Measurements from ENCODE around the gene CACNA2D3. TPM values are rescaled to one million over a fixed set of nuclear protein-coding genes. Genes with fewer than 3 reads are reported as not detected.

The CACNA2D3 gene
- polyA plus RNA-seq, 1 donor = 1.9 TPM

- no peak for DNase-seq (ENCODE audit: low read depth)
Measured at GRCh38 chr3:54846119-54846518, 723.8 kb downstream of the CACNA2D3 start.

DNA sequence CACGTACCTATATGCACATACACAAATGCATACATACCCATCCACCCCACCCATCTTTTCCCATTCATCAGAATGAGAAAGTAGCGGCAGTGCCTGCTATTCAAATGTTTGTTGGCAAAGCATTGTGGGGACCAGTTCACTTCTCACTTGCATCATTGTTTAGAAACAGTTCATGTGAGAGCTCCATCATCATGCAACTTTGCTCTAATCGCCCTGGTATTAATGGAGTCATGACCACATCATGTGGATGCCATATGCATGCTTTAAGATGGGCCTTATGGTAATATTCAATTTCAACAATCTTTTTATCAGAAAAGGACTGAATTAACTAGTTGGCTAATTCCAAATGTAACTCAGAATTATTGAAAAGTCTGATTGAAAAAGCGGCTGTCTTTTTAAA is 725.0 kb downstream of the CACNA2D3 start:
- no peak for DNase-seq (ENCODE audit: low read depth)

GRCh38 chr3:54849360-54849759 is 727.0 kb downstream of the CACNA2D3 start:
- DNase-seq (ENCODE audit: low read depth) = no peak

GRCh38 chr3:54850484-54851018 is 728.2 kb downstream of the CACNA2D3 start:
- no peak for DNase-seq (ENCODE audit: low read depth)

DNA sequence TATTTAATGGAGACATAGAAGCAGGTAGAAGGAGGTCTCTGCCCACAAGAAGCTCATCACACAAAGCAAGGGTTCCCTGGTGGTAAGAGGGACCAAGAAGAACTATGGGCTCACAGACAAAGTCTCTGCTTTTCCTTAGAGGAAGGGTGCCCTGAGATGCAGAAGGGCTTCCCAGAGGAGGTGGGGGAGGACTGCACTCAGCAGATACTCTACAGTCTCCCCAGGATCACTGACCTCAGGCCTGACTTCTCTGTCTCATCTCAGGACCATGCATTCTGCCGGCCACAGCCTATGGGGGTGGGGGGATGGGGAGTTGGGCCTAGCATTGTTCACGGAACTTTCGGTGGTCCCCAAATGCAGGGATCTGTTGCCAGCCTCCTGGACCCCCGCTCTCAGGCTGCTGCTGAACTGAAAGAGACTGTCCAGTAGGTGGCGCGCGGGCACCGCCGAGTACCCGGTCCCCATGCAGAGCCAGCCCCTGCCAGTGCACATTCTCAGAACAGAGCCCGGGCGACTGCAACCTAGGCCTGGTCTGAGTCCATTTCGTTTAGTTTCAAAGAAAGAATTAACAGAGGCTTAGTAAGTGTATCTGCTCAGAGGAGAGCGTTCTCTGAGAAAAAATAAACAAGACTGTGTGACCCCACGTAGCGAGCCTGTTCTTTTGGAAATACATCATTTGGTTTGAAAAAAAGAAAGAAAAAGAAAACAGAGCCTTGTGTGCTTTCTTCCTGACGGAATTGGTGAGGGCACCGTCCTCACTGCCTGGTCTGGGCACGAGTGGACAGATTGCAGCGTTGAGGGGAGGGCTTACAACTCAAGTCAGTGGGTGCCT is 731.4 kb downstream of the CACNA2D3 start:
- DNase-seq (ENCODE audit: low read depth) = no peak

DNA sequence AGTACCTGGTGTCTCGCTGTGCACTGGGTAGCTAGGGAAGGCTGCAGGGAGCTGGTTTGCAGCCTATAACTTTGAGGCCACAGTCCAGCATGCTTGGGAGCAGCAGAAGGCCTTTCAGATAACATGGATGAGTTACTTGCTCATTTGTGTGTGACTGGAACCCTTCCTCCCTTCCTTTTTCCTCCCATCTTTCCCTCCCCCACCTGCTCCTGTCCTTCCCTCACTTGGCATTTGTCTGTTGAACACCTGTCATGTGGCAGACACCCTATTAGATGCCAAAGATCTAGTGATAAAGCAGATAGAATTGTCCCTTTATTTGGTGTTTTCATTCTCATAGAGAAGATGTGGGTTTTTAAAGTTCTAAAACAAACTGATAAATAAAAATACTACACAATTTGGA is 733.9 kb downstream of the CACNA2D3 start:
- DNase-seq (ENCODE audit: low read depth) = no peak

DNA sequence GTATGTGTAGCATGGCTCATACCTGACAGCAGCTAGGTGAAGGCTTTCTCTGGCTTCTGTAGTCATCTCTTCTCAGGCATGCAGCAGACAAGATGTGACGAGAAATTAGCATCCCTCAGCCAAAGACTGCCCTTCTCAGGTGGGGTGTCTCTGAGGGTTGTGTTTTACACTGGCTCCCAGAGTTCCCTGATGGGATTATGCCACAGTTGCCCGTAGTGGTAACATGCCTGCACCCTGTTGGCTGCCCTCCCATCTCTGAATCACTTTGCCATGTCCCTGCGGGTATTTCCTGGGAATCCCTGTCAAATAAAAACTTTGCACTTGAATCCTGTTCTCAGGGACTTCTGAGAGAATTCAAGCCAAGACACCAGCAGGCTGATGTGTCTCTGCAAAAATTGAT is 735.0 kb downstream of the CACNA2D3 start:
- no peak for DNase-seq (ENCODE audit: low read depth)

GRCh38 chr3:54858093-54858785 is 735.9 kb downstream of the CACNA2D3 start:
- no peak for DNase-seq (ENCODE audit: low read depth)

GRCh38 chr3:54859184-54859583 is 736.8 kb downstream of the CACNA2D3 start:
- no peak for DNase-seq (ENCODE audit: low read depth)

GRCh38 chr3:54861248-54862067 is 739.1 kb downstream of the CACNA2D3 start:
- no peak for DNase-seq (ENCODE audit: low read depth)

GRCh38 chr3:54862526-54862925 is 740.2 kb downstream of the CACNA2D3 start:
- DNase-seq (ENCODE audit: low read depth) = no peak

- no peak for DNase-seq (ENCODE audit: low read depth)
Measured at GRCh38 chr3:54863366-54863765, 741.0 kb downstream of the CACNA2D3 start.

DNA sequence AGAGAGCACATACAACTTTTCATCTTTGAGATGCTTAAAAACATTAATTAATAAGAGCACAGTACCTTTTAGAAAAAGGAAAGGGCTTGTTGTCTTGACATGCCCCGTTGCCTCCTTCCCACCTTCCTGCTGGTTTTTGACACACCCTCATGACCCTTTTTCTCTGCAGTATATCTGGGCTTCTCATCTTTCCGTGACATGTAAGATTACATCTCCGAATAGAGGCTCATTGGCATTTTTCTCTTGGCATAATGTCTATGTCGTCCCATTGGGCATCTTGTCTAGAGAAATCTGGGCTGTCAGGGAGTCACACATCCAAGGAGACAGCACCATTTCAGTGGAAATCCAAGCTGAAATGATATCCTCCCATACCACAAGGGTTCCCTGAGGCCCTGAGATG is 741.4 kb downstream of the CACNA2D3 start:
- no peak for DNase-seq (ENCODE audit: low read depth)

DNA sequence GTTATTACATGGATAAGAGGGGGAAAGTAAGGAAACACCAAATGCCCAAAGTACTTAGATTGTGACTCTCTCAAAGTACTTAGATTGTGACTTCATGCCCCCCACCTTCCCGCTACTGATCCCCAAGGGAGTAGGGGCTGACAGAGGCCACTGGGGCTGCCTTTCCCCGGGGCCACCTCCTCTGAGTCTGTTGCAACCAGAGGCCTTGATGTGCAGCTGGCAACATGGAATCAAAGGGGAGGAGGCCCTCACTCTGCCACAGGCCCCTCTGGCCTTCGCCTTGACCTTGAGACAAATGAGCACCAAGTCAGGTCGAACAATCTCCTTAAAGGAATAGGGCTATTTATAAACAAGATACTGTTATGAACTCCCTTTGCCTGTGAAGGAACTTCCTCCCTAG is 743.0 kb downstream of the CACNA2D3 start:
- DNase-seq (ENCODE audit: low read depth) = no peak

GRCh38 chr3:54866251-54866650 is 743.9 kb downstream of the CACNA2D3 start:
- DNase-seq (ENCODE audit: low read depth) = no peak

DNA sequence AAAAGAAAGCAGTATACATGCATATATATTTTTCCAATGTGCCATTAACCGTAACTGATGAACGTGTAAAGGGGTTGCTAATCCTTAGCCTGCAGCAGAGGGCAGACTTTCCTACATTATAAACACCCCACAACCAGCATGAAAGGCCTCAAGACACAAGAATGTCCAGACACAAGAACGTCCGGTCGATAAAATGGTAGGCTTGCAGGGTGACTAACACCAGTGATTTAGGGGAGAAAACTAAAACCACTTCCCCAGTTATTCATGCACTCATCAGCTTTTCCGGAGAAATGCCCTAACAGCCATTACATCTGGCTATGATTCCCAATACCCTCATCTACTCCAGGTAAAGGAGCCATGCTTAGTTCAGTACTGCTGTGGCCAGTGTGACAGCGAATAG is 748.1 kb downstream of the CACNA2D3 start:
- peak; percentile 38 for DNase-seq (ENCODE audit: low read depth)

DNA sequence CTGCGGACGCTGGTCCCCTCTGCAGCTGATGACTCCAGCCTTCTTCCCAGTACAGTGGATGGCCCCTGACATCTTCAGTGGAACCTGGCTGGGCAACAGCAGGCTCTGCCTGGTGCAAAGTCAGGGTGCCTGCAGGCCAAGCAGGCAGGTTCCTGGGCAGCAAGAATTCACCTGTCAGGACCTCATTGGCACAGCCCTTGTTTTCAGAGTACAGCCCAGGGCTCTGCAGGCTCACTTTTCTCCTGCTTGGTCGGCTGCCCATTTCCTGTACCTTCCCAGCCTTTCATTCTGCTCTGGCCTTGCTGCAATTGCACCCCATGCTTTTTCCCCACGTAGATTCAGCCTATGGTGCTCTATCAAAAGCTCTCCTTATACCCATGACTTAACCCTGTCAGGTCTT is 749.5 kb downstream of the CACNA2D3 start:
- DNase-seq (ENCODE audit: low read depth) = no peak

DNA sequence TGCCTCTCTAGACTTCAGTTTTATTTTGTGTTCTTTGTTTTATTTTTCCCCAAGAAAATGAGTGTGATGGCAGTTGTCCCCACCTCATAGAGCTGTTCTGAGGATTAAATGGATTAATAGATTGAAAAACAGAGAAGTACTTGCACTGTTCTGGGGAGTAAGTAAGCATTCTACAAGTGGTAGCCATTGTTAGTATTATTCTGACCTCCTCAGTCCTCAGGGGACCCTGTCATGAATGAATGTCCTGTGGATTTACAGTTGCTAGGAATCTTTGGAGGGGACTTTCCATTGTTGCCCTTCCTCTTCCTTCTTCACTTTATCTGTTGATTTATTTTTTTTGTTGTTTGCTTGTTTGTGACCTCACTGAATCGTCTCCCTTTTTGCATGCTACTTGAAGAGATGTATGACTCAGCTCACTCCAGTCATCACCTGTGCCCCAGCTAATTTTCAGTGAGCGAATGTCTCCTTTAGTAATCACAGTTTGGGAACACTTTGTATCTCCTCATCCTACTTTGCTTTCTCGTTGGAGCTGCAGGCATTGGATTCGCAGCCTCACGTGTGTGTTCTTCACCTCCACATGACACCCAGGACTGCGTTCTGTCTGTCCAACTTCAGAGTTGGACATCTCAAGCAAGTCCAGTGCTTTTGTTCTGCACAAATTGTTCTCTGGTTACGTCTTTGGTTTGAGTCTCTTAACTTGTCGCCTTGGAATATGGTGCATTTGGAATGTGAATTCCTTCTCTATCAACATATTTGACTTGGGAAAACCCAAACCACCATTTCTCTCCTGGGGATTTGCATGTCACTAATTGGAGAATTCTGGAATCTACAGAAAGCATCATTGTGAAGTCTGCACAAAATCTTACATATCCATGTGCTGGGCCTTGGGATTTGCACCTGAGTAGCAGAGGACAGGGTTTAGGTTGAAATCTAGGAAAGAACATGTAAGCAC is 751.0 kb downstream of the CACNA2D3 start:
- DNase-seq (ENCODE audit: low read depth) = no peak

- no peak for DNase-seq (ENCODE audit: low read depth)
Measured at GRCh38 chr3:54874816-54875556, 752.6 kb downstream of the CACNA2D3 start.

DNA sequence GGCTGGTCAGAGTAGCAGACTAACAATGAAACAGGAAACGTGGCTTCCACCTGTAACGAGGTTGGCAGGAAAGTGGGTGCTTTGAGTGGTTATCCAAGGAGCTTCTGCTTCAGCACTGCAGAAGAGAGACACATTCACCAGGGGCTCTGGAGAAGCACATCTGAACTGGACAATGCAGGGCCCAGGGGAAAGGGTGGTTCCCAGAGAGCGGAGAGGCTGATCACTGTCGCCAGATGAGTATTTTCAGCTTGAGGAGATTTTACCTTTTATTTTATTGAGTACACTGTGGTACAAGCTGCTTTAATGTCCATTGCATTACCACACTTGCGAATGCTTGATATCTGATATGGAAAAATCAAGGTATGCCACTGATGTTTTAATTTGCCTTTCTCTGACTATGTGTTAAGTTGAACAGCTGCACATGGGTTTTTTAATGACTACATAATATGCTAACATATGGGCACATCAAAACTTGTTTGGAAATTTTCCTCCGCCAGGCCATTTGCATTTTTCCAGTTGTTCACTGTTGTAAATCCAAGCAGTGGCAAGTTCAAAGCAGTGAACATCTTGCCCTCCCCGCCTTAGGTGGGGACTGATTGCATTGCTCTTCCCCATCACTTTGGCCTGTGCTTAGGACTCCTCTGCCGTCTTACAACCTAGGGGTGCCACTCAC is 753.4 kb downstream of the CACNA2D3 start:
- DNase-seq (ENCODE audit: low read depth) = no peak

Measured in forelimb muscle (tissue), 1 donor.